HFF-Myc (cell line): ENCODE measurements around the gene CISH.

Experiments used
- DNase-seq: peaks from one replicate; pipeline ENCODE4 v3.0.0-alpha.2; 2011; ENCODE audit warnings: low read depth; ENCODE audit errors: extremely low read depth
- H3K4me3 ChIP-seq: replicated peaks from 2 replicates; pipeline ENCODE4 v1.5.1; 2011; ENCODE audit warnings: low read depth, mild to moderate bottlenecking, control low read depth, low read length
- TF ChIP-seq, protein P1 (sequence below): IDR thresholded peaks from 2 replicates; pipeline ENCODE4 v1.5.1; 2012; ENCODE audit warnings: mild to moderate bottlenecking, low read depth, low read length, control low read depth; ENCODE audit errors: missing control alignments

The CISH gene

DNA sequence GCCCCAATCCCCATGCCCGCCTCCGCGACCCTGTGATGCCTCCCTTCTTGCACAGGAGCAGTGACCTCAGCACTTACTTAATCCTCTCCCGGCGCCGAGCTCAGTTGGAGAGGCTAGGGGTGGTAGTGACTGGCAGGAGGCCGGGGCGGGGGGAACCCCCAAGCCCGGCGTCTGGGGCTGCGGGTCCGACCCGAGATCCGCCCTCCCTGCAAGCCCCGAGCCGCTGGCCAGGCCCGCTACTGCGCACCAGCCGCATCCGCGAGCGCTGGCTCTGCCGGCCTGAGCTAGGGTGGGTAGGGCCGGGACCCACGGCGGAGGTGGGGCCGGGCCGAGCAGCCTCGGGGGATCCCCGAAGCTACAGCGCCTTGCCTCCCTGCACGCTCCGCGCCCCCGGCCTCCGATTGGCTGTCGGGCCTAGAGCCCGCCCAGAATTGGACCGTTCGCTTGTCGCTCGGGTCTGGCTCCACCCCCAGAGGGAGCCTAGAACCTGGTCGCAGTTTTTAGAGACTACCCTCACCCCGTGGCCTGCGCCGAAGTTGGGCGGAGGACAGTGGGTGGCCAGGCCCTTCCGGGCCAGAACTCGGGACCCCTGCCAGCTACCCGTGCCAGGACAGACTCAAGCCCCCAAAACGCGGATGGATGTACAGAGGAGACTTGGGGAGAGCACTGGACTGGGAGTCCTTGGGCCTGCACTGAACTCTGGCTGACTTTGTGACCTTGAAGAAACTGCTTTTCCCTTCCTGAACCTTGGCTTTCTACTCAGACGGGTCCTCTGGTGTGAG lies 44.0 kb downstream of the CISH start, which contains the start of gene C3orf18:
C3orf18 (minus strand) TSS at position 362 of the 782 bp plus-strand sequence. CDS start 2,048 bp downstream, outside the sequence.
- peak; percentile 39 for DNase-seq
- TF ChIP-seq, protein P1, sequence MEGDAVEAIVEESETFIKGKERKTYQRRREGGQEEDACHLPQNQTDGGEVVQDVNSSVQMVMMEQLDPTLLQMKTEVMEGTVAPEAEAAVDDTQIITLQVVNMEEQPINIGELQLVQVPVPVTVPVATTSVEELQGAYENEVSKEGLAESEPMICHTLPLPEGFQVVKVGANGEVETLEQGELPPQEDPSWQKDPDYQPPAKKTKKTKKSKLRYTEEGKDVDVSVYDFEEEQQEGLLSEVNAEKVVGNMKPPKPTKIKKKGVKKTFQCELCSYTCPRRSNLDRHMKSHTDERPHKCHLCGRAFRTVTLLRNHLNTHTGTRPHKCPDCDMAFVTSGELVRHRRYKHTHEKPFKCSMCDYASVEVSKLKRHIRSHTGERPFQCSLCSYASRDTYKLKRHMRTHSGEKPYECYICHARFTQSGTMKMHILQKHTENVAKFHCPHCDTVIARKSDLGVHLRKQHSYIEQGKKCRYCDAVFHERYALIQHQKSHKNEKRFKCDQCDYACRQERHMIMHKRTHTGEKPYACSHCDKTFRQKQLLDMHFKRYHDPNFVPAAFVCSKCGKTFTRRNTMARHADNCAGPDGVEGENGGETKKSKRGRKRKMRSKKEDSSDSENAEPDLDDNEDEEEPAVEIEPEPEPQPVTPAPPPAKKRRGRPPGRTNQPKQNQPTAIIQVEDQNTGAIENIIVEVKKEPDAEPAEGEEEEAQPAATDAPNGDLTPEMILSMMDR = no peak
- peak within 1 kb of the TSS; percentile 95 for H3K4me3 ChIP-seq

DNA sequence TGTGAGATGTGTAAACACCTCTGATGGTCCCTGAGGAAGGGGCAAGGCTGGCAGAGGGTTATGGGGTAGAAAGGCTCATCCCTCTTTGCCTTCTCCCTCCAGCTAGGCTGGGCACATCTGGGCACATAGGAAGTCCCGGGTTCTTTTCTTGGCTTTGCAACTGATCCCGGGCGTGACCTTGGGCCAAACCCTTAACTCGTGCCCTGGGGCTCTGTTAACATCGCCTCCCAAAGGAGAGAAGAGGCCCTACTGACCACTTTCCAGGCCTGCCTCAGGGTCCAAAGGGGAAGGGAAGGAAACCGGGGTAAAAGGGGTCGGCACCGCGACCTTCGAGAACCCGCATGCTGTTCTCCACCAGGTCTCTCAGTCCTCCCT lies 44.6 kb downstream of the CISH start:
- peak overlapping the region; percentile 51 for H3K4me3 ChIP-seq
- no peak for DNase-seq
- TF ChIP-seq, protein P1 = no peak

DNA sequence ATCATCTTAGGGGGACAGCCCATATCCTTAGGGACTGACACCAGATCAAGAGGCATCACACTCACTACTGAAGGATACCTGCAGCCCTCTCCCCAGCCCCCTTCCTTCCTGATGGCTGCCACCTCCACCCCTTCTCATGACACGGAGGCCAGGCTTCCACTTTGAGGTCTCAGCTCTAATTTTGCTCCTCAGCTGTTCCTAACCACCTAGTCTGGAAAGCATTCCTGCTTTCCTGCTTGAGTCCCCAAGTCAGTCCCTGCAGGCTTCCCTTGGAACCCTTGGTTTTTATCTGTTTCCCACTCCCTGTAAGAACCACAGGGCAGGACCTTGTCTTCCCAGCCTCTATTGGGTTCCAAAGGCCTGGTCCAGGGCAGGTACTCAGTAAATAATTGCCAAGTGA lies 47.3 kb downstream of the CISH start:
- TF ChIP-seq, protein P1 = no peak
- no peak for DNase-seq
- H3K4me3 ChIP-seq = no peak overlapping the region

DNA sequence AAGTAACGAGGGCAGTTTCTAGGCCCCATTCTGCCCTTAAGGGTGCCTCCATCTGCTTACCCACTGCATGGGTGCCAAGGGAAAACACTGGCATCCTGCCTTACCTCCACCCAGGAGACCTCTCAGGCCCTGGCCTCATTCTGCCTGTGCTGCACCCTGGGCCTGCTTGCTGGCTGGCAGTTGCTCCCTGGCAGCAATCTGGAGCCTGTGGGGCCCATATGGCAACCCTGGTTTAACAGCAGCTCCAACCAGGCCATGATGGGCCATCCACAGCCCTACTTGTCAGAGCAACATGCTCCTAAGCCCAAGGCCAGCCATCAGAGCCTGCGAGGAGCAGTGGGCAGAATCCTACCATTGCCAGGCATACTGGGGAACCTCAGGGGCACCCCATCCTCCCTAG lies 47.7 kb downstream of the CISH start:
- DNase-seq = no peak
- H3K4me3 ChIP-seq = no peak overlapping the region
- TF ChIP-seq, protein P1 = no peak

DNA sequence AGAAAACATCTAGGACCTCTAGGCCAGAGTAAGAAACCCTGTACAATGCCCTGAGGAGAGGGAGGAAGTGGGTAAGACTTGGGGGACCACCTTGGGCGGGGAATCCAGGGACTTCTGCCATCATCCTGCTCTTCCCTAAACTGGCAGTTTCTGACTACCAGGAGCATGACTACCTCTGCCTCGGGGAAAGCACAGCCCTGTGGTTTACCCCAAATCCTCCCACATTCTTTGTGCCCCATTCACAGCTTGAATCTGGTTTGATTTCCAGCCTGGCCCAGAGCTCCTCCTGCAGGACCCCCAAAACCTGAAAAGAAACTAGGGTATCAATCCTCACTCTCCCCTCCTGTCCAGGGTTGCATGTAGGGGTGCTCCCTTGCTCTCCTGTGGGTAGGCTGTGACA lies 48.7 kb downstream of the CISH start:
- no peak overlapping the region for H3K4me3 ChIP-seq
- TF ChIP-seq, protein P1 = no peak

DNA sequence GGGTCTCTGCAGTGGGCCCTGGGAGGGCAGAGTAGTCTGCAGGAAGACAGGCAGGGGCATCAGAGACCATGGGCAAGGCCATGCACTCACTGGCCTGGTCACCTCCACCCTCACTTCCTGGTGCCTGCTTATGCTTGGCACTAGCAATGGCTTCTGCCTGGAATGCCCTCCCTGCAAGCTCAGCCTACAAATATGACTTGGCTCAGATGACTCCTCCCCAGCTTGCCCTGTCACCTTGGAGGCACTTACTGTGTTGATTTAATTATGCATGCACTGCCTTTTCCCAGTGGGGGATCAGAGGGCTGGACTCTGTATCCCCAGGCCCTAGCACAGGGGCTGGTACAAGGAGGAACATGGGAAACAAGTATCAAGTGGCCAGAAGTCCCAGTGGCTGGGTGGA lies 51.9 kb downstream of the CISH start:
- no peak overlapping the region for H3K4me3 ChIP-seq
- DNase-seq = no peak
- TF ChIP-seq, protein P1 = no peak

More for the DNA sequence above, 48.7 kb downstream of the CISH start:
- DNase-seq = no peak
